GM21619 (cell line): ENCODE results near the gene TCF4.

Experiments used
- ATAC-seq: cut with Tn5 transposase; IDR thresholded peaks from one replicate; pipeline ENCODE4 v1.9.1; 2021; ENCODE audit not compliant: unreplicated experiment

The TCF4 gene

GRCh38 chr18:55214969-55215368 lies 373.0 kb downstream of the TCF4 start:
- ATAC-seq, result no peak

DNA sequence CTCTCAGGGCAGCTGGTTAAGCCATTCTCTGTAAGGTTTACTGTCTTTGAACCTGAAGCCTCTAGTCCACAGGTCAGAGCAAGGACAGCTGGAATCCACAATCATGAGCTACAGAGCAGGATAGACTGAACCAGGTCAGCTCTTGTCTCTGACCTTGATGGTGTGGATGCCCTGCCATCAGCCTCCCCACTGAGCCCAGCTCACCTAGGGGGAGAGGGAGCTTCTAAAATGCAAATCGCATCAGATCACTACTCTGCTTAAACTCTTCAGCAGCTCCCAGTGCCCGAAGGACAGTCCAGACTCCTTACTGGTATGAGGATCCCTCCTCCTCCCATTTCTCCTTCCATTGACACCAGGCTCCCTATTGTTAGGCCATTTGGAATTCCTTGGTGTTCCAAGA lies 373.5 kb downstream of the TCF4 start:
- ATAC-seq, result no peak

DNA sequence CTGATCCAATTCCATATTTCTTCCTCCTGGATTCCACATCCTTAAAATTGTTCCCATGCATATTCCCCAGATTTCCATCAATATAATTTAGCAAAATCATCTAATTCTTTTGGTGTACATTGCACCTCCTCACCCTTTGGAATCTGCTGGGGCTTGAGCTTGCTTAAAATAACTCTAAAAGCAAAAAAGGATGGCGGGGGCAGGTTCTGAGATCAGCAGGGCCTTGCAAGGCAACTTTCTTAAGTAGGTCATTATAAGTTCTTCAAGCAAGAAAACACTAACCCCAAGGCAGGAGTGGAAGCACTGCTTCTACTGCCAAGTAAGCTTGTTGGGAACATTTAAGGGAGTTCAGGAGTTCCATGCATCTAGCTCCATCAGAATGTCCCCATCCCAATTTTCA lies 374.4 kb downstream of the TCF4 start:
- ATAC-seq, result no peak

GRCh38 chr18:55206927-55207326 lies 381.1 kb downstream of the TCF4 start:
- no peak for ATAC-seq

GRCh38 chr18:55202232-55202917 lies 385.6 kb downstream of the TCF4 start:
- ATAC-seq, result no peak

DNA sequence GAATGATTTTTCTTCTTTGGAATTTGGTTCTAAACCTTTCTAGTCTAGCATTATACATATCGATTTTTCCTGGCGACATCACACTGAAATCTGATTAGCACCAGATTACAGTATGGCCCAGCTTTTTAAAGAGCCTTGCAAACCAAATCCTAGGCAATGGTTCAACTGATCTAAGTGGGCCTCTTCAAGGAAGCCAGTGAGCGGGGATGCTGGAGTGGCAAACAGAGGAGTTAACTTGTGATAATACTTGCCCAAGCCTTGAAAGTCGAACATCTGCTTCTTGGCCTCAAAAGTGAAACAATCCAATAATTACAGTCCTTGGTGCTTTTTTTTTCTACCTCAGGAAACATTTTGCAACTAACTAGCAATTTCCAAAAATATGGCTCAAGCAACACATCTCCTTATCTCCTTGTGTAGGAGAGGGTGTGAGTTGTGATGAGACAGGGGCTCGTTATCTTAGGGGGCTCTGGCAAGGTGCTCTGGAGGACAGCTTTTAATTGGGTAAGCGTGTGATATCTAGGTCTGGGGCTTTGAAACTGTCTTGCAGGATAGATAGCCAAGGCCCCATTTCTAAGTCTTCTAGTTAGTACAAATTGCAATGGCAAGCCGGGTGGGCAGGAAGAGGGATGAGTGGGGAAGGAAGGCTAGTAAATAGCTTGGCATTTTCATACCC lies 388.6 kb downstream of the TCF4 start:
- ATAC-seq, result no peak

GRCh38 chr18:55195863-55196262 lies 392.1 kb downstream of the TCF4 start:
- no peak for ATAC-seq

- no peak for ATAC-seq
These were observed 398.0 kb downstream of the TCF4 start for GRCh38 chr18:55189972-55190371.

- no peak for ATAC-seq
These were observed 401.4 kb downstream of the TCF4 start for GRCh38 chr18:55186588-55186987.

- no peak for ATAC-seq
These were observed 402.6 kb downstream of the TCF4 start for GRCh38 chr18:55185391-55185790.

DNA sequence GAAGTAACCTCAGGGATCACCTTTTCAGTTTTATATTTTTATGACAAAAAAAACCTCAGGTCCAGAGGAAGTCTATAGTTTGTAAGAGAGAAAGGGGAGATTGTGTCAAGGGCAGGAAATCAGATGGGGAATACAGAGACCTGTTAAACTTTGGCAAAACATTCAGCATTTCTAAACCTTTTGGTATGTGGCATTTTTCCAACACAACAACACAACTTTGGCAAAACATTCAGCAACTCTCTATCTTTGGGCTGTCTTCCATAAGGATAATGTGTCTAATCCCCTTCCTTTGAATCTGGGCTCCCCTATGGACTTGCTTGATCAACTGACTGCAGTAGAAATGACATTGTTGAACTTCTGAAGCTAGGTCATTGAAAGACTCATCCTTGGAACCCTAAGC lies 408.2 kb downstream of the TCF4 start:
- ATAC-seq, result no peak

DNA sequence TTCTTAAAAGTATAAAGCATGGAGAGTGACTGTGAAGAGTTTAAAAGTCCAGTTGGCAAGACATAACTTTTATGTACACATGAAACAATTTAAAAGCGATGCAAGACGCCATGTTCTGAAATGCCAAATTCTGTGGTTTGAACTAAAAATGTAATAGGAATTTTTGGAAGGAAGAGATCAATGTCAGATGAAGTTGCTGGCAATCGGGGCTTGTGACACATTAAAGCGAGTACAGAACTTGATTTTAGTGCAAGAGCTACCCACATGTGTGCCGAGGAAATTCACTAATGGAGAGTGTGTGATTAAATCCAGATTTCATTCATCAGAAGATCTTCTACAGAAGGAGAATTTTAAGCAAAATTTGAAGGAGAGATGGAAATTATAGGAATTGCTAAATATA lies 408.6 kb downstream of the TCF4 start:
- no peak for ATAC-seq

DNA sequence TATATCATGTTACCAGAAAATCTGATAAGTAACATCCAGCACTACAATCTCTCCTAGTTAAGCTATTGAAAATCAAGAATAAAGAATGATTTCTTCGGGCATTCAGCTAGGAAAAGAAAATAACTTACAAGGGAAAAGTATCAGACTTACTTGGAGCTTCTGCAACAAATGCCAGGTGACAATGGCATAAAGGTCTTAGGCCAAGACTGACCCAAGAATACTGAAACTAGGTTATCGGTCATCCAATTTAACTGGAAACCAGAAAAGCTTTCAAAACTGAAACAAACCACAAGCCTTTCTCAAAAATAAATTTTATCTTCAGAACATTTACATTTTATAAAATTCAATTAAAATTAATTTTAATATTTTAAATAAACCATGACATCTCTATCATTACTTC lies 414.7 kb downstream of the TCF4 start:
- ATAC-seq, result no peak
